Measurements from ENCODE around the gene TDRD3. TPM values are rescaled to one million over a fixed set of nuclear protein-coding genes. Genes with fewer than 3 reads are reported as not detected.

Gene TDRD3
- polyA plus RNA-seq, 1 of the 3 experiments (the other 2 are of a cell fraction) = 3.8 TPM

- ChIA-PET POLR2A (no interaction called here), CTCF (no interaction called here)
- Histone ChIP-seq H3K4me1 (ENCODE audit: control insufficient read depth in 1 of 2, insufficient read depth in 2 of 2, low read depth in 1 of 2, low read length in 1 of 2) (no peaks in the 10 kb centered on the region; a peak in 1 of 4 replicates), H3K79me2 (ENCODE audit: insufficient read depth) (no peaks in the 10 kb centered on the region), H3K36me3 (replicated peaks in 1 of 2; ENCODE audit: control insufficient read depth in 1 of 2, insufficient read depth in 2 of 2, low read length in 1 of 2) (peaks cover 8 to 9% of the 10 kb centered on the region in 2 experiments), H3K9me3 (no peaks in the 10 kb centered on the region), H4K20me1 (ENCODE audit: insufficient read depth) (no peaks in the 10 kb centered on the region), H3K27ac (ENCODE audit: low read depth in 2 of 2, low read length in 1 of 2) (no peak overlapping the region), H3F3A (replicated peaks; ENCODE audit: insufficient read depth) (no peaks in the 10 kb centered on the region), H3K27me3 (ENCODE audit: insufficient read depth) (no peaks in the 10 kb centered on the region), H3K4me2 (no peak overlapping the region), H3K4me3 (ENCODE audit: low read depth in 2 of 2, low read length in 1 of 2) (no peak overlapping the region), H3K9ac (no peak overlapping the region), H3K9me2 (no peaks in the 10 kb centered on the region; the same call in 1 of the 2 replicates), H2AFZ (ENCODE audit: low read depth) (no peak overlapping the region)
- no peak for TF ChIP-seq GATA2 (CRISPR knock-in tag; IDR thresholded peaks at IDR 0.05)
- no peak for TF ChIP-seq GABPA (IDR thresholded peaks at IDR 0.05; ENCODE audit: low read depth)
- TF ChIP-seq, protein P1, sequence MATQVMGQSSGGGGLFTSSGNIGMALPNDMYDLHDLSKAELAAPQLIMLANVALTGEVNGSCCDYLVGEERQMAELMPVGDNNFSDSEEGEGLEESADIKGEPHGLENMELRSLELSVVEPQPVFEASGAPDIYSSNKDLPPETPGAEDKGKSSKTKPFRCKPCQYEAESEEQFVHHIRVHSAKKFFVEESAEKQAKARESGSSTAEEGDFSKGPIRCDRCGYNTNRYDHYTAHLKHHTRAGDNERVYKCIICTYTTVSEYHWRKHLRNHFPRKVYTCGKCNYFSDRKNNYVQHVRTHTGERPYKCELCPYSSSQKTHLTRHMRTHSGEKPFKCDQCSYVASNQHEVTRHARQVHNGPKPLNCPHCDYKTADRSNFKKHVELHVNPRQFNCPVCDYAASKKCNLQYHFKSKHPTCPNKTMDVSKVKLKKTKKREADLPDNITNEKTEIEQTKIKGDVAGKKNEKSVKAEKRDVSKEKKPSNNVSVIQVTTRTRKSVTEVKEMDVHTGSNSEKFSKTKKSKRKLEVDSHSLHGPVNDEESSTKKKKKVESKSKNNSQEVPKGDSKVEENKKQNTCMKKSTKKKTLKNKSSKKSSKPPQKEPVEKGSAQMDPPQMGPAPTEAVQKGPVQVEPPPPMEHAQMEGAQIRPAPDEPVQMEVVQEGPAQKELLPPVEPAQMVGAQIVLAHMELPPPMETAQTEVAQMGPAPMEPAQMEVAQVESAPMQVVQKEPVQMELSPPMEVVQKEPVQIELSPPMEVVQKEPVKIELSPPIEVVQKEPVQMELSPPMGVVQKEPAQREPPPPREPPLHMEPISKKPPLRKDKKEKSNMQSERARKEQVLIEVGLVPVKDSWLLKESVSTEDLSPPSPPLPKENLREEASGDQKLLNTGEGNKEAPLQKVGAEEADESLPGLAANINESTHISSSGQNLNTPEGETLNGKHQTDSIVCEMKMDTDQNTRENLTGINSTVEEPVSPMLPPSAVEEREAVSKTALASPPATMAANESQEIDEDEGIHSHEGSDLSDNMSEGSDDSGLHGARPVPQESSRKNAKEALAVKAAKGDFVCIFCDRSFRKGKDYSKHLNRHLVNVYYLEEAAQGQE (IDR thresholded peaks at IDR 0.05; ENCODE audit: low read depth, low read length) = no peak
- TF ChIP-seq EP300 (IDR thresholded peaks at IDR 0.05; ENCODE audit: borderline replicate concordance in 1 of 2, low read depth in 1 of 2, low read length in 1 of 2) = no peak
- TF ChIP-seq CHD2 (IDR thresholded peaks at IDR 0.05; ENCODE audit: low read length, partially characterized antibody) = no peak
- no peak for TF ChIP-seq YY1 (IDR thresholded peaks at IDR 0.05; ENCODE audit: low read depth)
- no peak for TF ChIP-seq SMC3 (IDR thresholded peaks at IDR 0.05; ENCODE audit: low read depth, low read length)
- TF ChIP-seq TEAD4 (IDR thresholded peaks at IDR 0.05; ENCODE audit: borderline replicate concordance, insufficient read depth) = no peak
- TF ChIP-seq FOXJ3 (CRISPR knock-in tag; IDR thresholded peaks at IDR 0.05) = no peak
- no peak for TF ChIP-seq RCOR1 (IDR thresholded peaks at IDR 0.05; ENCODE audit: low read length)
- TF ChIP-seq, protein P2, sequence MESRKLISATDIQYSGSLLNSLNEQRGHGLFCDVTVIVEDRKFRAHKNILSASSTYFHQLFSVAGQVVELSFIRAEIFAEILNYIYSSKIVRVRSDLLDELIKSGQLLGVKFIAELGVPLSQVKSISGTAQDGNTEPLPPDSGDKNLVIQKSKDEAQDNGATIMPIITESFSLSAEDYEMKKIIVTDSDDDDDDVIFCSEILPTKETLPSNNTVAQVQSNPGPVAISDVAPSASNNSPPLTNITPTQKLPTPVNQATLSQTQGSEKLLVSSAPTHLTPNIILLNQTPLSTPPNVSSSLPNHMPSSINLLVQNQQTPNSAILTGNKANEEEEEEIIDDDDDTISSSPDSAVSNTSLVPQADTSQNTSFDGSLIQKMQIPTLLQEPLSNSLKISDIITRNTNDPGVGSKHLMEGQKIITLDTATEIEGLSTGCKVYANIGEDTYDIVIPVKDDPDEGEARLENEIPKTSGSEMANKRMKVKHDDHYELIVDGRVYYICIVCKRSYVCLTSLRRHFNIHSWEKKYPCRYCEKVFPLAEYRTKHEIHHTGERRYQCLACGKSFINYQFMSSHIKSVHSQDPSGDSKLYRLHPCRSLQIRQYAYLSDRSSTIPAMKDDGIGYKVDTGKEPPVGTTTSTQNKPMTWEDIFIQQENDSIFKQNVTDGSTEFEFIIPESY (IDR thresholded peaks at IDR 0.05; ENCODE audit: borderline replicate concordance, low read depth) = no peak
- TF ChIP-seq NRF1 (IDR thresholded peaks at IDR 0.05; ENCODE audit: low read depth, low read length) = no peak
- TF ChIP-seq RAD21 (IDR thresholded peaks at IDR 0.05; ENCODE audit: low read length) = no peak
- 70% methylated on average over 1 of the region's 1 CpG for WGBS (ENCODE audit: low lambda C conversion rate)
- DNase-seq = no peak
Observed at GRCh38 chr13:60538566-60538965, 141.5 kb downstream of the TDRD3 start.
